Muscle of back (tissue), 13 donors: Measurements from ENCODE around the gene PLSCR4. TPM values are rescaled to one million over a fixed set of nuclear protein-coding genes. Genes with fewer than 3 reads are reported as not detected.
"Not testable (repeated sequence)": the region's sequence is repeated elsewhere in the genome, so short reads cannot be mapped to it uniquely, and the experiment has no call there.

Experiments used
- DNase-seq, 3 donors: peaks; one replicate each; pipeline versions ENCODE4 v3.0.0 to v3.0.0-alpha.2; 2013
- long read RNA-seq, 9 donors: transcript quantifications; one replicate each; lab custom pipeline, GENCODE V29; 2026
- polyA plus RNA-seq, 10 donors: library from polyadenylated mRNA; unstranded; fragments of 120-200 nt; gene quantifications; one replicate each; pipeline ENCODE4 v1.2.1, GENCODE V29; 2013; ENCODE audit not compliant: insufficient read length in 10 of 10

PLSCR4 gene, protein sequence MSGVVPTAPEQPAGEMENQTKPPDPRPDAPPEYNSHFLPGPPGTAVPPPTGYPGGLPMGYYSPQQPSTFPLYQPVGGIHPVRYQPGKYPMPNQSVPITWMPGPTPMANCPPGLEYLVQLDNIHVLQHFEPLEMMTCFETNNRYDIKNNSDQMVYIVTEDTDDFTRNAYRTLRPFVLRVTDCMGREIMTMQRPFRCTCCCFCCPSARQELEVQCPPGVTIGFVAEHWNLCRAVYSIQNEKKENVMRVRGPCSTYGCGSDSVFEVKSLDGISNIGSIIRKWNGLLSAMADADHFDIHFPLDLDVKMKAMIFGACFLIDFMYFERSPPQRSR
- 10 to 100 TPM; 15.1 to 28.6 (median 18.4) TPM for polyA plus RNA-seq
- long read RNA-seq, donor 1, partial matches to known transcripts, result 0 of 2 reads
- long read RNA-seq, donor 1, other reads (novel, unspliced or antisense), result 0 of 2 reads
- long read RNA-seq, donor 2, result 0 reads
- long read RNA-seq, donor 3, result 0 reads
- long read RNA-seq, donor 4, partial matches to known transcripts, result 0 of 1 reads
- long read RNA-seq, donor 4, other reads (novel, unspliced or antisense), result 0 of 1 reads
- long read RNA-seq, donor 5, partial matches to known transcripts, result 0 of 2 reads
- long read RNA-seq, donor 5, other reads (novel, unspliced or antisense), result 0 of 2 reads
- long read RNA-seq, donor 6, partial matches to known transcripts, result 0 of 1 reads
- long read RNA-seq, donor 6, other reads (novel, unspliced or antisense), result 0 of 1 reads
- long read RNA-seq, donor 7, partial matches to known transcripts, result 0 of 4 reads
- long read RNA-seq, donor 7, other reads (novel, unspliced or antisense), result 0 of 4 reads
- long read RNA-seq, donor 8, partial matches to known transcripts, result 0 of 1 reads
- long read RNA-seq, donor 8, other reads (novel, unspliced or antisense), result 0 of 1 reads
- long read RNA-seq, donor 9, result 0 reads

DNA sequence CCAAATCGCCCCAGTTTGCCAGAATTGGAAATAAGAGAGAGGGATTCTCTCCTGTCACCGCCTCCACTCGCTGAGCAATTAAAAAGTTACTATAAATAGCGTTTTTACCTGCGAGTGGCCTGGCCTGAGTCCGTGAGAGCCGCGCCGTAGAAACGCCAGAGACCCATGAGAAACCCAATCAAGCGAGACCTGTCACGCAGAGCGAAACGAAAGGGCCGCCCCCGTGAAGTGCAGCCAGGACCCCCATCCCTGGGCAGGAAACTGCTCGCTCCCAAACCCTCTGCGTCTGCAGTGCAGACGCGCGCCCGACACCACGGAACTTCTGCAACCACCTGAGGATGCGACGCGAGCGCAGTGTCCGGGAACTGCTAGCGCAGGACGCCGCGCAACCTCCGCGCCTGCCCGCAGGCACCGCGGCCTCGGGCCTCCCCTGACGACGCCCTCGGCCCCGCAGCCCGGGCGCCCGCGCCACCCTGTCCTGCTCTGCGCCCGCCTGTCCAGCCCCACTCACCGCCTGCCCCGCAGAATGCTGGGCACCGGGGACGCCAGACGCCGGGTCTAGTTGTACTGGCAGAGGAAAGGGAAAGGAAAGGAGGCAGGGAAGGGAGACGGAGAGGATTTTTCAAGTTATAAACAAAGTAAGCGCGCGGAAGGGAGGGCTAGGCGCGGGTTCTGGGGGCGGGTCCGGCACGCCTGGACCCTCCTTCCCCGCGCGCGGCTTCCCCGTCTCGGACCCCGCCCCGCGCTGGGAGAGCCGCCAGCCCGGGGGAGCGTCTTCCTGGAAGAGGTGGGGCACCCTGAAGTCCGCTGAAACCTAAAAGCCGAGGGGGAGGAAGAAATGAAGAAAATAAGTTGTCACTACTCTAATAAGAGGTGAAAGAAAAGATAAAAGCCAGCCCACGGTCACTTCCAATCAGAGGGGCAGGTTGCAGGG lies at the start of gene PLSCR4:
Gene PLSCR4, minus strand, starts transcription at position 657 of the 934 bp plus-strand sequence. CDS start 29,034 bp downstream, outside the sequence.
- DNase-seq, result peak; percentile 79 to 96 (median 92)

DNA sequence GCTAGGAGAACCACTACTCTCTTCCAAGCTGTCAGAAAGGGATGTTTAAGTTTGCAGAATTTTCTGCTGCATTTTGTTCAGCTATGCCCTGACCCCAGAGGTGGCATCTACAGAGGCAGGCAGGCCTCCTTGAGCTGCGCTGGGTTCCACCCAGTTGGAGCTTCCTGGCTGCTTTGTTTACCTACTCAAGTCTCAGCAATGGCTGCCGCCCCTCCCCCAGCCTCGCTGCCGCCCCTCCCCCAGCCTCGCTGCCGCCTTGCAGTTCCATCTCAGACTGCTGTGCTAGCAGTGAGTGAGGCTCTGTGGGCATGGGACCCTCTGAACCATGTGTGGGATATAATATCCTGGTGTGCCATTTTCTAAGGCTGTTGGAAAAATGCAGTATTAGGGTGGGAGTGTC lies 42.5 kb upstream of the PLSCR4 start:
- DNase-seq, result not testable (repeated sequence)

DNA sequence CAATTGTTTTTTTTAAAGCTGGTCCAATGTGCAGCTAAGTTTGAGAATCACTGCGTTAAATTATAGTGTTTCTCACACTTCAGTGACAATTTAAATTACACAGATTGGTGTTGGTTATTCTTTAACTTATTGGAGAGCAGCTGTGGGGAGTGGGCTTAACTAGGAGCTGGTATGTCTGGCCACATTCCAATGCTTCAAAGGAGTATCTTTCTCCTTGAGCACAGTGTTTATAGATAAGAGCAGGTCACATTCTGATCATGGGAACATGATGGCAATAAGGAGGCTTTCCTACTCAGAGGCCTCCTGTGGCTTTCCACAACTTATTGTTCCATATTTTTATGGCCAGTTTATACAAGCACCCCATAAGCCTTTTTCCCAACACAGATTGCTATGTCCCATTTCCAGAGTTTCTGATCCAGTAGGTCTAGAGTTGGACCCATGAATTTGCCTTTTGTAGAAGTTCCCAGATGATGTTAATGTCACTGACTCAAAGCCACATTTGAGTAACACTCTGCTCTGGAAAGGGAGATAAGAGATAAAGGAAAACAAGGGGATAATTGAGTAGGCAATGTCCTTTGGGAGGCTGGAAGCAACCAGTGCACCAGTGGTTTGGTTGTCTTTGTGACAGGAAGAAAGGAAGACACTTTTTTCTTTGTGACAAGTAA lies 33.0 kb upstream of the PLSCR4 start:
- no peak for DNase-seq

DNA sequence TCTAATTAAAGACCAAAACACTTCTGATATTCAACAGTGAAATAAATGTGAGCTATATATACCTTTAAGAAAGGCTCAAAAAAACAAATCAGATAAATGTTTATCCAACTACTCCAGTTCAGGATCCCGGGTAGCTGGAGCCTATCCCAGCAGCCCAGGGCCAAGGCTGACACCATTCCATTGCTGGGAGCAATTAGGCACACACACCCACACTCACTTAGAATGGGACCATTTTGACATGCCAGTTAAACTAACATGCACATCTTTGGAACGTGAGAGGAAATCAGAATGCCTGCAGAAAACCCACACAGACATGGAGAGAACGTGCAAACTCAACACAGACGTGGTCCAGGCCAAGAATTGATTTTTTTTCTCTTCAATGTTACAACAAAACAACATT lies 30.0 kb upstream of the PLSCR4 start:
- peak in 2 of 3 donors; percentile 20 to 47 for DNase-seq

DNA sequence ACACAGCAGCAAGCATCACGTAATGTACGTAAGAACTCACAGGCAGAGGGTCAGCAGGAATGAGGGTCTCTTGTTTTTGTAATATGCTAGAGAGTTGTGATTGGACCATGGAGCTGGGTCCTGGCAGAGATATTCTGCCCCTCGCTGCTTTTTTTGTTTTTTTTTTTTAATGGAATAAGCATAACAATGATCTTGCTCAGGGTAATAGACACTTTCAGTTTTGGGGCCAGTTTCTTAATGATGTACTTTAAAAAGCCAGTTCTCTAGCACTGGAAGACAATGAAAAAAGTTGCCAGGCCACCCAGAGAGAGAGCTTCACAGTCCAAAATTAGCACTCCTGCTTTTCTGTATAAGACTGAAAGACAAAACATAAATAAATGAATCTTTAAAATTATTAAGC lies 29.0 kb upstream of the PLSCR4 start:
- DNase-seq, result no peak

DNA sequence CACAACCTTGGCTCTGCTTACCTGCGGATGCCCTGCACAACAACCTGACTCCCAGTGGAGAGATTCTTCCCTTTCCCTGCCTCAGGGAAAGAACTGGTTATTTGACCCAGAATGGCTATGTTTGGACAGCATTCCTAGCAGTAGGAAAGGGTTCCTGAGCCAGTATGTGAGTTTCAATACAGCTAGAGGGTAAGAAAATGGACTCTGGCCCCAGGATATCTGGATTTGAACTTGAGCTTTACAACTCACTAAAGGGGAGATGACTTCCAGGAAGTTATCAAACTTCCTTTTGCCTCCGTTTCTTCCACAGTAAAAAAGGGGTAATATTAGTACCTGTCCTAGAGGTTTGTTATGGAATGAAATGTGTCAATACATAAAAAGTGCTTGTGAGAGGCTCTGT lies 28.1 kb upstream of the PLSCR4 start:
- DNase-seq, result no peak

DNA sequence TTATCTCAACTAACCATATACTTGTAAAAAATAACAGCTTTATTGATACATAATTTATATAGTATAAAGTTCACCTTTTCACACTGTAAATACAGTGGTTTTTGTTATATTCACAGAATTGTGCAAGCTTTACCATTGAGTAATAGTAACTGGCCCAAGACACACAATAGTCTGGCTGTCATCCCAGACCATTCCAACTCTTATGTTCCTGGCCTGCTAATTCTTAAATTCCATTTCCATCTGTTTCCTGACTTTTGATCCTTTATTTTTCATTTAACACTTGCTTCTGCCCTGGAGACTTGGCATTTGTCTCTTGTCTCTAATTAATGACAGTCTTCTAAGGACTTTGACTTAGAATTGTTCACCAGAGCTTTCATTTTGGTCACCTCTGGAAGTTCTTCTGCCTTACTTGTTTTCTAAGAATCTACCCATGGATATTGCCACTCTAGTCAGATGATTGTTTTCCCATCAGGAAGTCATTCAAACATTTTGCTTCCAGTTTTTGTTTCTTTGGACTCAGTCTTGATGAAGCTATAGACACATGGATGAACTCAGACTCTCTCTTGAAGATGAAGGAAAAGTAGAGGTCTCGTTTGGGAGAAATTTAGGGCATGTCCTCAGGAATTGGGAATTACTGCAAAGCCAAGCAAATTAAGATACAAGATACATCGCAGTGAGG lies 27.2 kb upstream of the PLSCR4 start:
- DNase-seq, result peak; percentile 87 to 94 (median 89)

DNA sequence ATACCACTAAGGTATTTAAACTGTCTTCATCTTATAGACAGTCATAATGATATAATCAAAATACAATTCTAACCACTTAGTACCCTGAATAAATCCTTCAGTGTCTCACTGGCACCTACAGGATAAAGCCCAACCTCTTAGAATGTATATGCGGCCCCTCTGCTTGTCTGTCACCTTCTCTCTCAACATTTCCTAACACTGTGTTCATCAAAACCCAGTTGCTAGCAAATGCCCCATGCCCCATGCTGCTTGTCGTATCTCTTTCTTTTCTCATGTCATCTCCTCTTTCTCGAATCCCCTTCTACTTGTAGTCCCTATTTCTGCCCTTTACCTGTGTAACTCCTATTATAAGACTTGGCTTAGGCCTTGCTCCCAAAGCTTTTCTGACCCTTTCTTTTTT lies 24.6 kb upstream of the PLSCR4 start:
- DNase-seq, result no peak

DNA sequence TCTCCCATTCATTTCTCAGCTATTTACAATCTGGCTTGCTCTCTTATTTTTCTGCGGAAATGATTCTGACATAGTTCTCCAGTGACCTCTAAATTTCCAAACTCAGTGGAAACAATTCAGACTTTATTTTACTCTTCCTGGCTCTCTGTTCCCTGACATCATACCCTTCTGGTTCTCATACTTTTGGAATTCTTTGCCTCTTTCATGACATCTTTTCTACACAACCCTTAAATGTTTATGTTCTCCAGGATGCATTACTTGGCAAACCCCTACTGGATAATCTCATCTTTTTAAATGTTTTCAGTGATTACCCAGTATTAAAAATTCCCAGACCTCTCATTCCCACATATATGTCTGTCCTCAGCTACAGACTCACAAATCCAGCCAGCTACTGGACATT lies 23.9 kb upstream of the PLSCR4 start:
- DNase-seq, result peak; percentile 90 to 95 (median 90)

DNA sequence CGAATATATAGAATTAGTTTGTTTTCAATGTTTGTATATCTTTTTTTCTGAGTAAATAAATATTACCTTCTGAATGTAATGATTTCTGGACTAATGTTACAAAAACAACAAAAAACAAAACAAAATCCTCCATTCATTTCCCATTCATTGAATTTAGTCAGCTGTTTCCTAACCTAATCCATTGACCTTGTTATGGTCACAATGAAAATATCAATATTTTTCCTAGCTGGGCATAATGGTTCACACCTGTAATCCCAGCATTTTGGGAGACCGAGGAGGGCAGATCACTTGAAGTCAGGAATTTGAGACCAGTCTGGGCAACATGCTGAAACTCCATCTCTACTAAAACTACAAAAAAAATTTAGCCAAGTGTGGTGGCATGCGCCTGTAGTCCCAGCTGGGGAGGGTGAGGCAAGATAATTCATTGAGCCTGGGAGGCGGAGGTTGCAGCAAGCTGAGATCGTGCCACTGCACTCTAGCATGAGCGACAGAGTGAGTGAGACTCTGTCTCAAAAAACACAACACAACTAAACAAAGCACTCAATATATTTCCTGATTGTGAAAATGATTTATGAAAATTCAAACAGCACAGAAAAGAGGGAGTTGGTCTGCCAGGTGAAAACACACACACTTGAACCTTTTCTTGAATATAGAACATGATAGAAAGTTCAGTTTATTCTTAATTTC lies 23.0 kb upstream of the PLSCR4 start:
- DNase-seq, result no peak

DNA sequence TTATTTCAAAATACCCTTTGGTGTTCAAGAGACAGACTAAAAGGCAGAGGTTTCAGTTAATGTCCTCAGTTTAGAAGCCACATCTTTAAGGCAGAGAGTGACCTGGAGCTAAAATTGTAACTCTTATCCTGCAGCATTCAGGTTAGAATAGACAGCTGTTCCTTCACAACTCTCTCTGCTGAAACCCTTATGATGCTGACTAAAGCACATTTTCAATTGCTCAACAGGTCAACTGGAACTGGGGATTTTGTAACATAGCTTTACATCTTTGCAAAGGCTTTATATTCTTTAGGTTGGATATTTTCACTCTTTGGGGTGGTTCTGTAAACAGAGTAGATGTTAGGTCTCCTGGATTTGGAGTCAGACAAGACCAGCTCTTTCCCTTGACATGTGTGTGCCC lies 20.3 kb upstream of the PLSCR4 start:
- no peak for DNase-seq

DNA sequence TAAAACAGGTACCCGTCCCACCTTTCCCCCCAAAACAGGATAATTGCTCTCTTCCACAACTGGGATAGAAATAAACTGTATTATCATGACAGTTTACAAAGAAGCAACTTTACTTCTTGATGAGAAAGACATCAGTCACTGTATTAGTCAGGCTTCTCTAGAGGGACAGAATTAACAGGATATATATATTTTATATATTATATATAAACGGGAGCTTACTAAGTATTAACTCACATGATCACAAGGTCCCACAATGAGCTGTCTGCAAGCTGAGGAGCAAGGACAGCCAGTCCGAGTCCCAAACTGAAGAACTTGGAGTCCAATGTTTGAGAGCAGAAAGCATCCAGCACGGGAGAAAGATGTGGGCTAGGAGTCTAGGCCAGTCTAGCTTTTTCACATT lies 18.4 kb upstream of the PLSCR4 start:
- no peak for DNase-seq

DNA sequence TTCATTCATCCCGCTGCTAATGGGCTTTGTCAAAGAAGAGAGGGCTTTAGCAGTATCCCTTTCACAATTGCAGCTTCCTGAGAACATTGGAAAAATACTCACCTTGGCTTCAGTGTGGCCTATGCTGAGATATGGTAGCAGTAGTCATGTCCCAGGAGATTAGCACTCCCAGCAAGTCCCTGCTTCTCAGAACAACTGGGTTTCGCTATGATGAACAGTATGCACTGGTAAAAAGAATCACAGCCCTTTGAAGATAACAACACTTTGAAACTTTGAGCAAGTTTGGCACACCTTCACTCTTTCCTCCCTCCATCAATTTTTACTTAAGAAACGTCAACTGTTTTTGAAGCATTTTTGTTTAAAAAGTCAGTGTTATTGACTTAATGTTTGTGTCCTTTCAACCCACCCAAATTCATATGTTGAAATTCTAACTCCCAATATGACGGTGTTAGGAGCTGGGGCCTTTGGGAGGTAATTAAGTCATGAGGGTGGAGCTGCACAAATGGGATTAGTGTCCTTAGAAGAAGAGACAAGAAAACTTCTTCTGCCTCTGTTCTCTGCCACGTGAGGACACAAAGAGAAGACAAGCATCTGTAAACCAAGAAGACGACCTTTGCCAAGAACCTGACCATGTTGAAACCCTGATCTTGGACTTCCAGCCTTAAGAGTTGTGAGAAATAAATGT lies 17.8 kb upstream of the PLSCR4 start:
- no peak for DNase-seq

DNA sequence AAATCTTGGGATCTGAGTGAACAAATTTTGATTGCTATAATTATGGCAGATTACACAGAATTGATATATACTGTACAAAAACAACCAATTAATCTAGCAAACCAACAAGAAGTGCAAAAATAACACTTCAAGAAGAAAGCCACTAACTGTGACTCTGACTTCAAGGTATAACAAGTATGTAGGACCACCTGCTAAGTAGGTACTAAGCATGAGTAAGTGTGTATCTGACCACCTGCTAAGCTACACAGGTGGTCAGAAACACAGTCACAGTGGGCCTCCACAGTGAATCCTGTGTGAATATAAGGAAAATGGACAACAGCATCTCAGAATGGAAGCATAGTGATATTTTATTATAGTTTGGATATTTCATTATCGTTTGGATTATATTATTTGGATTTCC lies 14.8 kb upstream of the PLSCR4 start:
- DNase-seq, result no peak

DNA sequence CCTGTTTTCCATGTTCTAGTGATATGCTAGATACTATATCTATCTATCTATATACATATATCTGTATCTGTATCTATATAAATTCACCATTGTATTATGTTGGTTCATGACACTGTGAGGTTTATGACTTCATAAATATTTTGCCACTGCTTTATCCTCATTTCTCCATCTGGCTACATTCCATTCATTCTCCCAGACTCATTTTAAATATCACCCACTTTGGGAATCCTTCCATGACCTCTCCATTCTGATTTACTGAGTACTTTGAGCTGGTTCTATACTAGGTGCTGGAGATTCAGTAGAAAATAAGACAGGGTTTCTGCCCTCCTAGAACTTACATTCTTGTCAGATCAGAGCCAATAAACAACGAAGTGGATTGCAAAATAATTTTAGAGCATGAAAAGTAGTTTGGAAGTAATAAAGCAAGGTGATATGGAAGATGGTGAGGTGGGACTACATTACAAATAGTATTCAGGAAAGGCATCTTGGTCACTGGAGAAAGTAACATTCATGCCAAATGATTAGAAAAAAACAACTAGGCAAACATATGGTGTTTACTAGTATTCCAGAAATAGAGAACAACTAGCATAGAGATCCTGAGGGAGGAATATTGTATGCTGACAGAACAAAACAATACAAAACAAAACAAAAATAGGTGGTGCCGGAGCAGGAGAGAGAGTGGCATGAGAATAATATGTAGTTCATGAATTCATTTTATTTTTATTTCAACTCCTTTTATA lies 11.6 kb upstream of the PLSCR4 start:
- DNase-seq, result no peak

DNA sequence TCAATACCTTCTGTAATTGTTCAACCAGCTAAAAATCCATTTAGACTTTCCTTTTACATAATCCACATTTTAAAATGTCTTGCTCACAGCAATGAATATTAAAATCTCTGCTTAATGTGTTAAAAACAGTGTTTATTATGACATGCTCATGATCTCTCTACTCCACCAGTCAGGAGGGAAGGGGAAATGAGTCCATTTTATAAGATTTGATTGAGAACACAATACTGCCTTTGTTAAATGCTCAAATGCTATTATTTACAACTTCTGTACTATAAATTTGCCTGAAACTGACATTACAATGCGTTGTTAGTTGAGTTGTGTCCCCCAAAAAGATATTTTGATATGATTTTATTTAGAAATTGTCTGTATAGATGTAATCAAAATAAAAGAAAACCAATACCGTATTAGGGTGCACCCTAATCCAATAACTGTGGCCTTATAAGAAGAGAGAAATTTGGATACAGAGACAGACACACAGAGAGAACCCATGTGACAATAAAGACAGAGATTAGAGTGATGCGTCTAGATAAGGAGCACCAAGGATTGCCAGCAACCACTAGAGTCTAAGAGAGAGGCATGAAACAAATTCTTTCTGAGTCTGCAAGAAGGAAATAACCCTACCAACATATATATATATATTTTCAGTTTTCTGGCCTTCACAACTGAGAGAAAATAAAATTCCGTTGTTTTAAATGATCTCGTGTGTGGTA lies 9.1 kb upstream of the PLSCR4 start:
- DNase-seq, result no peak

DNA sequence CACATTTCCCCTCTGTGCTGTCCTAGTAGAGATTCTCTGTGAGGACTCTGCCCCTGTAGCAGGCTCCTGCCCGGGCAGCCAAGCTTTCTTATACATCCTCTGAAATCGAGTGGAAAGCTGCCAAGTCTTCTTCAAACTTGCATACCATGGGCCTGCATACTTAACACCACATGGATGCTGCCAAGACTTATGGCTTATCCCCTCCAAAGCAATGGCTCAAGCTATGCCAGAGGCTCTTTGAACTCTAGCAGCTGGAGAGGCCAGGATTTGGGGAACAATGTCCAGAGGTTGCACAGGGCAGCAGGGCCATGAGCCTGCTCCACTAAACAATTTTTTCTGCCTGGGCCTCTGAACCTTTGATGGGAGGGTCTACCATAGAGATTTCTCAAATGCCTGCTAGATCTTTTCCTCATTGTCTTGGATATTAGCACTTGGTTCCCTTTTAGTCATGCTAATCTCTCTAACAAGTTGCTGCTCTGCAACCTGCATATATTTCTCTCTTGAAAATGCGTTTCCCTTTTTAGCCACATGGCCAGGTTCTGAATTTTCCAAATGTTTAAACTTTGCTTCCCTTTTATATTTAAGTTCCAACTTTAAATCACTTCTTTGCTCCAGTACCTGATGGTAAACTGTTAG lies 6.1 kb upstream of the PLSCR4 start:
- DNase-seq, result no peak
